ENCODE measurements around the gene DENND10.

The DENND10 gene

DNA sequence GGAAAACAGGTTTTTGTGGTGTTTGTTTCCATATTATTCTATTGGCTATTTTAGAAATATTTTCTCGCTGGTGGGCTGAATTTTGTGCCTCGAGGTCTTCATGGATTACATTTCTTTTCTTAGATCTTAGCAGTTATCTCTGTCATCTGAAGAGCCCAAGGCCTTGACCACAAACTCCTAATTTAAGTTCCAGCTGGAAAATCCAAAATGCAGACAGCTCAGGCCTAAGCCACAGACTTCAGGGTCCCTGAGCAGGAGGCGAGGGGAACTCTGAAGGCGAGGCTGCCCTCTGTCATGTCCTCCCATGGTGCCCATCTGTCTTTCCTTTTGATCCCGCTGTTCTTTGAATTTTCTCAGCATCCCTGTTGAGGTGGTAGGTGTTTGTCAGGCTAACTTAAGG is 14.3 kb downstream of the DENND10 start:
- Histone ChIP-seq H3K79me2 (ENCODE audit: low read length) (no peaks in the 10 kb centered on the region), H3K9ac (ENCODE audit: low read length) (no peak overlapping the region), H3K27me3 (ENCODE audit: low read depth, low read length) (no peaks in the 10 kb centered on the region), H3K36me3 (replicated peaks; ENCODE audit: low read depth, low read length) (no peaks in the 10 kb centered on the region), H4K20me1 (ENCODE audit: insufficient read depth, low read length) (no peaks in the 10 kb centered on the region), H3K4me2 (ENCODE audit: low read length) (no peak overlapping the region), H3K27ac (ENCODE audit: low read length) (no peak overlapping the region), H2AFZ (ENCODE audit: low read depth, low read length) (no peak overlapping the region), H3K4me1 (ENCODE audit: low read length) (no peaks in the 10 kb centered on the region), H3K4me3 (ENCODE audit: low read length) (no peak overlapping the region), H3K9me3 (ENCODE audit: insufficient read depth, low read length) (no peaks in the 10 kb centered on the region)
- TF ChIP-seq EZH2phosphoT487 (IDR thresholded peaks at IDR 0.05; ENCODE audit: low read depth), result no peak
- TF ChIP-seq CTCF (IDR thresholded peaks at IDR 0.05; ENCODE audit: low read depth, low read length), result no peak

DNA sequence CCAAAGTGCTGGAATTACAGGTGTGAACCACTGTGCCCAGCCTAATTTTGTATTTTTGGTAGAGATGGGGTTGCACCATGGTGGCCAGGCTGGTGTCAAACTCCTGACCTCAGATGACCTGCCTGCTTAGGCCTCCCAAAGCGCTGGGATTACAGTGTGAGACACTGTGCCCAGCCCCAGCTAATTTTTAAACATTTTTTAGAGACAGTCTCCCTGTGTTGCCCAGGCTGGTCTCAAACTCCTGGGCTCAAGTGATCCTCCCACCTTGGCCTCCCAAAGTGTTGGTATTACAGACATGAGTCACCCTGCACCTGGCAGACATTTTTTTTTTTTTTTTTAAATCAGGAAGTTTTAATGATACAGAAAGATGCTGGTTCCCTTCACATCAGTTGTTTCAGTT is 15.5 kb downstream of the DENND10 start:
- Histone ChIP-seq H3K4me2 (ENCODE audit: low read length) (no peak overlapping the region), H3K79me2 (ENCODE audit: low read length) (no peaks in the 10 kb centered on the region), H3K36me3 (replicated peaks; ENCODE audit: low read depth, low read length) (no peaks in the 10 kb centered on the region), H4K20me1 (ENCODE audit: insufficient read depth, low read length) (no peaks in the 10 kb centered on the region), H3K27ac (ENCODE audit: low read length) (no peak overlapping the region), H2AFZ (ENCODE audit: low read depth, low read length) (no peak overlapping the region), H3K4me1 (ENCODE audit: low read length) (no peaks in the 10 kb centered on the region), H3K9ac (ENCODE audit: low read length) (no peak overlapping the region), H3K27me3 (ENCODE audit: low read depth, low read length) (no peaks in the 10 kb centered on the region), H3K4me3 (ENCODE audit: low read length) (no peak overlapping the region), H3K9me3 (ENCODE audit: insufficient read depth, low read length) (no peaks in the 10 kb centered on the region)
- TF ChIP-seq CTCF (IDR thresholded peaks at IDR 0.05; ENCODE audit: low read depth, low read length) (no peak), EZH2phosphoT487 (IDR thresholded peaks at IDR 0.05; ENCODE audit: low read depth) (no peak)

DNA sequence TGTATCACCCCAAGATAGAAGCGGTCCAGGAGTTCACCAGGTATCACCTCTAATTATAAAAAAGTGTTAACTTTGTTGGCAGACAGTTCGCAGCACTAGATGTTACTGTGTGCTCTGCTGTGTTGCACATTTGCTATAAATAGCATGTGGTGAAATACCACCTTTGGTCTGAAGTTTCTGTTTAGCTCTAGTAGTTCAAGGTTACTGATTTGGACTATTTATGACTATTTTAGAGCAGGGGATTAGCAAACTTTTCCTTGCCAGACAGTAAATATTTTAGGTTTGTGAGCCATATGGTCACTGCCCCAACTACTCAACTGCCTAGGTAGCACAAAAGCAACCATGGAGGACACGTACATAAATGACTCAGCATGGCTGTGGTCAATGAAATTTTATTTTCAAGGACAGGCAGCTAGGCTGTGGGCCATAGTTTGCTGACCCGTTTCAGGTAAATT is 16.5 kb downstream of the DENND10 start:
- Histone ChIP-seq H3K9me3 (ENCODE audit: insufficient read depth, low read length) (no peaks in the 10 kb centered on the region), H4K20me1 (ENCODE audit: insufficient read depth, low read length) (no peaks in the 10 kb centered on the region), H3K27ac (ENCODE audit: low read length) (no peak overlapping the region), H3K79me2 (ENCODE audit: low read length) (no peaks in the 10 kb centered on the region), H2AFZ (ENCODE audit: low read depth, low read length) (no peak overlapping the region), H3K36me3 (replicated peaks; ENCODE audit: low read depth, low read length) (no peaks in the 10 kb centered on the region), H3K9ac (ENCODE audit: low read length) (no peak overlapping the region), H3K4me1 (ENCODE audit: low read length) (no peaks in the 10 kb centered on the region), H3K4me2 (ENCODE audit: low read length) (no peak overlapping the region), H3K4me3 (ENCODE audit: low read length) (no peak overlapping the region), H3K27me3 (ENCODE audit: low read depth, low read length) (no peaks in the 10 kb centered on the region)
- TF ChIP-seq EZH2phosphoT487 (IDR thresholded peaks at IDR 0.05; ENCODE audit: low read depth), result no peak
- TF ChIP-seq CTCF (IDR thresholded peaks at IDR 0.05; ENCODE audit: low read depth, low read length), result no peak

GRCh38 chr10:119120875-119121274 is 17.0 kb downstream of the DENND10 start:
- Histone ChIP-seq H3K9me3 (ENCODE audit: insufficient read depth, low read length) (no peaks in the 10 kb centered on the region), H2AFZ (ENCODE audit: low read depth, low read length) (no peak overlapping the region), H3K27me3 (ENCODE audit: low read depth, low read length) (no peaks in the 10 kb centered on the region), H3K36me3 (replicated peaks; ENCODE audit: low read depth, low read length) (peaks cover 1% of the 10 kb centered on the region), H3K4me1 (ENCODE audit: low read length) (no peaks in the 10 kb centered on the region), H3K79me2 (ENCODE audit: low read length) (no peaks in the 10 kb centered on the region), H3K4me2 (ENCODE audit: low read length) (no peak overlapping the region), H3K4me3 (ENCODE audit: low read length) (no peak overlapping the region), H3K27ac (ENCODE audit: low read length) (no peak overlapping the region), H4K20me1 (ENCODE audit: insufficient read depth, low read length) (no peaks in the 10 kb centered on the region), H3K9ac (ENCODE audit: low read length) (no peak overlapping the region)
- TF ChIP-seq EZH2phosphoT487 (IDR thresholded peaks at IDR 0.05; ENCODE audit: low read depth), result no peak
- TF ChIP-seq CTCF (IDR thresholded peaks at IDR 0.05; ENCODE audit: low read depth, low read length), result no peak
